A549 (cell line): ENCODE results near the gene CHKB. TPM values are rescaled to one million over a fixed set of nuclear protein-coding genes. Genes with fewer than 3 reads are reported as not detected.

Experiments
- ATAC-seq, 2 experiments: fragments of 200-7000 bp in 1 of 2; fragments of >200 bp in 1 of 2; cut with Nextera tagmentation in 1 of 2; cut with Tn5 transposase in 1 of 2; 3 replicates each; pipeline versions ENCODE4 v1.8.0 to v1.9.1; 2018 to 2020; ENCODE audit warnings: mild to moderate bottlenecking in 1 of 2, moderate library complexity in 1 of 2
- CTCF ChIA-PET: fragments of 300-600 bp; sonication (Branson Sonifier 250); formaldehyde crosslinking; extraction: SDS; loops from one replicate; lab custom pipeline; 2021; ENCODE audit warnings: antibody characterized with exemption, inconsistent platforms; lab: Yijun Ruan, JAX
- POLR2A ChIA-PET: fragments of 350-600 bp; formaldehyde crosslinking; extraction: SDS; loops from one replicate; lab custom pipeline; 2021; ENCODE audit warnings: antibody characterized with exemption, inconsistent platforms; lab: Yijun Ruan, JAX
- DNase-seq, 2 experiments: peaks; one replicate each; pipeline versions ENCODE4 v3.0.0 to v3.0.0-alpha.2; 2011 to 2016; ENCODE audit warnings: low read depth in 1 of 2, low spot score in 1 of 2
- FAIRE-seq: peaks from 2 replicates; lab custom pipeline; 2011; peaks lifted over from hg19 to GRCh38; lab: Jason Lieb, UNC
- H3K27ac ChIP-seq, 2 experiments: fragments of >200 bp; sonication (Bioruptor Twin); formaldehyde crosslinking; 3 replicates each; pipeline ENCODE4 v1.5.1; 2016 to 2017
- H3K4me1 ChIP-seq: fragments of >200 bp; sonication (Bioruptor Twin); formaldehyde crosslinking; 3 replicates; pipeline ENCODE4 v1.6.1; 2016
- H3K4me2 ChIP-seq: fragments of >200 bp; sonication (Bioruptor Twin); formaldehyde crosslinking; 3 replicates; pipeline ENCODE4 v1.6.1; 2016
- H3K4me3 ChIP-seq: fragments of >200 bp; sonication (Bioruptor Twin); formaldehyde crosslinking; 3 replicates; pipeline ENCODE4 v1.5.1; 2016
- H3K9me3 ChIP-seq: fragments of >200 bp; sonication (Bioruptor Twin); formaldehyde crosslinking; 3 replicates; pipeline ENCODE4 v1.6.1; 2016
- BHLHE40 ChIP-seq: IDR thresholded peaks from 2 replicates; pipeline ENCODE4 v1.6.1; 2012; ENCODE audit warnings: low read depth, low read length, inconsistent platforms
- CBX8 ChIP-seq: fragments of 200-600 bp; sonication (generic); IDR thresholded peaks from 2 replicates; pipeline ENCODE4 v1.6.1; 2016
- CHD2 ChIP-seq: fragments of 150-350 bp; IDR thresholded peaks from 2 replicates; pipeline ENCODE4 v1.6.1; 2014; ENCODE audit warnings: low read length; ENCODE audit not compliant: partially characterized antibody
- EP300 ChIP-seq, 2 experiments: fragments of >200 bp; sonication (Bioruptor Twin); formaldehyde crosslinking; IDR thresholded peaks; 2 replicates in 1 of 2; 3 replicates in 1 of 2; pipeline ENCODE4 v1.6.1; 2016 to 2017
- ESRRA ChIP-seq: fragments of 150-350 bp; IDR thresholded peaks from 2 replicates; pipeline ENCODE4 v1.6.1; 2014; ENCODE audit warnings: mild to moderate bottlenecking, low read length, borderline replicate concordance
- FOSB ChIP-seq: fragments of 250-450 bp; sonication (Bioruptor Pico); IDR thresholded peaks from 2 replicates; pipeline ENCODE4 v1.5.0; 2020; ENCODE audit warnings: mild to moderate bottlenecking, moderate library complexity
- FOSL2 ChIP-seq, 2 experiments: fragments of 450-650 bp in 1 of 2; fragments of >200 bp in 1 of 2; sonication (Bioruptor Twin) in 1 of 2; formaldehyde crosslinking; IDR thresholded peaks; 2 replicates each; pipeline versions ENCODE4 v1.5.0 to v1.6.1; 2016 to 2020; ENCODE audit warnings: mild to moderate bottlenecking in 1 of 2, moderate library complexity in 1 of 2
- FOXS1 ChIP-seq: fragments of 250-450 bp; sonication (Bioruptor Pico); IDR thresholded peaks from 2 replicates; pipeline ENCODE4 v1.5.0; 2020; ENCODE audit warnings: mild to moderate bottlenecking, moderate library complexity
- HEYL ChIP-seq: fragments of 250-450 bp; sonication (Bioruptor Pico); IDR thresholded peaks from 2 replicates; pipeline ENCODE4 v1.8.0; 2021; ENCODE audit warnings: mild to moderate bottlenecking, moderate library complexity
- HOXA7 ChIP-seq: fragments of 250-450 bp; sonication (Bioruptor Pico); IDR thresholded peaks from 2 replicates; pipeline ENCODE4 v1.5.0; 2020; ENCODE audit warnings: mild to moderate bottlenecking, moderate library complexity
- JUN ChIP-seq, 2 experiments: fragments of >200 bp; sonication (Bioruptor Twin); formaldehyde crosslinking; IDR thresholded peaks; 2 replicates in 1 of 2; 3 replicates in 1 of 2; pipeline ENCODE4 v1.6.1; 2016 to 2017
- MAFK ChIP-seq: fragments of 450-650 bp; IDR thresholded peaks from 2 replicates; pipeline ENCODE4 v1.6.1; 2014; ENCODE audit not compliant: partially characterized antibody
- MAZ ChIP-seq: fragments of 150-350 bp; IDR thresholded peaks from 2 replicates; pipeline ENCODE4 v1.6.1; 2014; ENCODE audit warnings: antibody characterized with exemption, low read depth, low read length, borderline replicate concordance
- MYC ChIP-seq: IDR thresholded peaks from 2 replicates; pipeline ENCODE4 v1.6.1; 2012; ENCODE audit warnings: mild to moderate bottlenecking, inconsistent platforms, low read length, improper control_type of control experiment, borderline replicate concordance
- NFE2L2 ChIP-seq: fragments of 150-350 bp; conservative IDR thresholded peaks from 2 replicates; pipeline ENCODE4 v1.6.1; 2014; ENCODE audit warnings: low read length
- NPAS2 ChIP-seq: fragments of 250-450 bp; sonication (Bioruptor Pico); IDR thresholded peaks from 2 replicates; pipeline ENCODE4 v1.8.0; 2022; ENCODE audit warnings: mild to moderate bottlenecking, moderate library complexity, borderline replicate concordance
- NR3C1 ChIP-seq: fragments of >200 bp; sonication (Bioruptor Twin); formaldehyde crosslinking; IDR thresholded peaks from 3 replicates; pipeline ENCODE4 v1.6.1; 2017
- PBX3 ChIP-seq: IDR thresholded peaks from 2 replicates; pipeline ENCODE4 v1.6.1; 2012
- RARB ChIP-seq: fragments of 250-450 bp; sonication (Bioruptor Pico); IDR thresholded peaks from 2 replicates; pipeline ENCODE4 v1.8.0; 2021; ENCODE audit warnings: mild to moderate bottlenecking, moderate library complexity
- TFCP2L1 ChIP-seq: fragments of 250-450 bp; sonication (Bioruptor Pico); IDR thresholded peaks from 2 replicates; pipeline ENCODE4 v1.5.0; 2021; ENCODE audit warnings: mild to moderate bottlenecking
- TP53 ChIP-seq: fragments of 250-450 bp; sonication (Bioruptor Pico); IDR thresholded peaks from 2 replicates; pipeline ENCODE4 v1.5.0; 2021; ENCODE audit warnings: mild to moderate bottlenecking, moderate library complexity
- ZC3H11A ChIP-seq: fragments of 450-650 bp; IDR thresholded peaks from 2 replicates; pipeline ENCODE4 v1.6.1; 2014; ENCODE audit warnings: antibody characterized with exemption, mild to moderate bottlenecking
- ZSCAN20 ChIP-seq: fragments of 250-450 bp; sonication (Bioruptor Pico); IDR thresholded peaks from 2 replicates; pipeline ENCODE4 v1.8.0; 2022; ENCODE audit warnings: mild to moderate bottlenecking, moderate library complexity
- WGBS: methylation state at CpG from one replicate; pipeline ENCODE4 v1.1.6; 2017; ENCODE audit errors: missing lambda C conversion rate; 5-methylcytosine and 5-hydroxymethylcytosine counted together
- polyA plus RNA-seq, 4 experiments: library from polyadenylated mRNA; depleted of rRNA in 3 of 4; stranded (reverse); fragments of >200 nt; fragmentation: RNase III in 1 of 4; extraction: RNeasy Plus Mini Kit Qiagen cat#74134 plus additional on column Dnase treatment in 1 of 4; gene quantifications; 2 replicates in 3 of 4; 3 replicates in 1 of 4; pipeline ENCODE4 v1.2.3, GENCODE V29; 2011 to 2017

The CHKB gene
- polyA plus RNA-seq, 2 of the 4 experiments (the other 2 are of a cell fraction), result 16.4 to 25.8 TPM

- POLR2A ChIA-PET, result interaction anchor here (0.9 kb wide), 1 partner anchor 19 kb away, joined by 3 read pairs; the partner anchor contains the start of gene TYMP
- CTCF ChIA-PET, result interaction anchor here (2.9 kb wide), 1 partner anchor 14 kb away, joined by 13 read pairs; the partner anchor contains the start of gene SYCE3
- WGBS, result 84% methylated on average over 19 of the region's 68 CpGs
- Histone ChIP-seq H3K4me2 (no peak overlapping the region), H3K4me3 (no peak overlapping the region), H3K9me3 (no peaks in the 10 kb centered on the region), H3K27ac (no peak overlapping the region), H3K4me1 (peaks cover 20% of the 10 kb centered on the region)
- TF ChIP-seq RARB (no peak), MAZ (no peak), ZC3H11A (no peak), ZSCAN20 (CRISPR knock-in tag) (no peak), NFE2L2 (no peak), ESRRA (no peak), EP300 (IDR thresholded peaks at IDR 0.05) (no peak), NR3C1 (no peak), HEYL (CRISPR knock-in tag) (no peak), MAFK (no peak), FOXS1 (no peak), BHLHE40 (no peak), CHD2 (no peak), CBX8 (no peak), FOSL2 (IDR thresholded peaks at IDR 0.05) (no peak), FOSL2 (CRISPR knock-in tag; IDR thresholded peaks at IDR 0.05) (no peak), PBX3 (no peak), HOXA7 (CRISPR knock-in tag) (no peak), FOSB (no peak)
- no peak for DNase-seq
- no peak for FAIRE-seq
- no peak for ATAC-seq
These were observed 33.5 kb downstream of the CHKB start for GRCh38 chr22:50548921-50549790.

GRCh38 chr22:50548040-50548920, 34.4 kb downstream of the CHKB start:
- ChIA-PET POLR2A (no interaction called here), CTCF (interaction anchor here (1.0 to 1.8 kb wide), 3 partner anchors 15 to 72 kb away, joined by 3 to 9 read pairs (median 4); partner anchors contain the start of gene SYCE3)
- FAIRE-seq, result no peak

More at GRCh38 chr22:50548040-50548920, 34.4 kb downstream of the CHKB start:
- DNase-seq (no peak), ATAC-seq (no peak)
- Histone ChIP-seq H3K4me1 (peaks cover 26% of the 10 kb centered on the region), H3K9me3 (no peaks in the 10 kb centered on the region), H3K4me3 (no peak overlapping the region), H3K27ac (no peak overlapping the region), H3K4me2 (no peak overlapping the region)
- TF ChIP-seq JUN (IDR thresholded peaks at IDR 0.05), result no peak
- TF ChIP-seq NPAS2, result no peak
- no peak for TF ChIP-seq FOSL2 (IDR thresholded peaks at IDR 0.05)
- no peak for TF ChIP-seq FOSL2 (CRISPR knock-in tag; IDR thresholded peaks at IDR 0.05)
- TF ChIP-seq EP300 (IDR thresholded peaks at IDR 0.05), result no peak
- TF ChIP-seq TP53 (CRISPR knock-in tag), result no peak
- TF ChIP-seq CHD2, result no peak
- no peak for TF ChIP-seq TFCP2L1 (CRISPR knock-in tag)
- no peak for TF ChIP-seq MYC
- 30% methylated on average over 2 of the region's 56 CpGs for WGBS
